Measurements from ENCODE around the gene GTPBP4. TPM values are rescaled to one million over a fixed set of nuclear protein-coding genes. Genes with fewer than 3 reads are reported as not detected.

The GTPBP4 gene
- total RNA-seq, result 40.9 and 46.8 TPM in 2 replicates

DNA sequence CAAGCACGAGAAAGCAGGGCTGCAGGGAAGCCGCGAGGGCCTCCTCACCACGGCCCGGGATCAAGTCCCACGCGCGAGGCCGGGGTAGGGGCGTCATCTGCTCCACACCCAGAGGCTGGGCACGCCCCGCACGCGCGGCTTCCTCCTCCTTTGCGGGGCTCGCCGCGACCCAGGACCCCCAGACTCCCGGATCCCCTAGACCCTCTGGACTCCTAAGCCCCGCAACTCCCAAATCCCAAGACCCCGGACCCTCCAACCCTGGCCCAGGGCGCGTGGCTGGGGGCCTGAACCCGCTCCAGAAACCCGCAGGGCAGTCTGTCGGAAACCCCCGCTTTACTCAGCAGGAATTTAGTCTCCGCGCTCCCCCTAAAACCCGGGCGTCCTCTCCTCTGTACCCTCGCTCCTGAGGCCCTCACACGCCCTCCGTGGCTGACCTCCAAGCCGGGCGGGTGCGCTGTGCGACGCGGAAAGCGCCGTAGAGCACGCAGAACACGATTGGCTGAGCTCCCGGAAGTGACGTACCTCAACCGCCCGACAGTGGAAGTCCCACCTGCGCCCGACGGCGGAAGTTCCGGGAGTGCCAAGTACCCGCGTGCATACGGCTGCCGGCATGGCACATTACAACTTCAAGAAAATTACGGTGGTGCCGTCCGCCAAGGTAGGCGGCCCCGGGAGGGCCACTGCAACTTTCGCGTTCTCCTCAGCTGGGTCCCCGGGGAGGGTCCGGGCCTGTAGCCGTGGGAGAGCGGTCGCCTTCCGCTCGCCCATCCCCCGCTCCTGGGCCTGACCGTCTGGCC, at the start of gene GTPBP4:
GTPBP4 (plus strand) TSS at position 565 of the 797 bp plus-strand sequence; CDS start at position 611, 46 bp downstream.
- peak; percentile 94 for DNase-seq (ENCODE audit: low read depth, low spot score)

DNA sequence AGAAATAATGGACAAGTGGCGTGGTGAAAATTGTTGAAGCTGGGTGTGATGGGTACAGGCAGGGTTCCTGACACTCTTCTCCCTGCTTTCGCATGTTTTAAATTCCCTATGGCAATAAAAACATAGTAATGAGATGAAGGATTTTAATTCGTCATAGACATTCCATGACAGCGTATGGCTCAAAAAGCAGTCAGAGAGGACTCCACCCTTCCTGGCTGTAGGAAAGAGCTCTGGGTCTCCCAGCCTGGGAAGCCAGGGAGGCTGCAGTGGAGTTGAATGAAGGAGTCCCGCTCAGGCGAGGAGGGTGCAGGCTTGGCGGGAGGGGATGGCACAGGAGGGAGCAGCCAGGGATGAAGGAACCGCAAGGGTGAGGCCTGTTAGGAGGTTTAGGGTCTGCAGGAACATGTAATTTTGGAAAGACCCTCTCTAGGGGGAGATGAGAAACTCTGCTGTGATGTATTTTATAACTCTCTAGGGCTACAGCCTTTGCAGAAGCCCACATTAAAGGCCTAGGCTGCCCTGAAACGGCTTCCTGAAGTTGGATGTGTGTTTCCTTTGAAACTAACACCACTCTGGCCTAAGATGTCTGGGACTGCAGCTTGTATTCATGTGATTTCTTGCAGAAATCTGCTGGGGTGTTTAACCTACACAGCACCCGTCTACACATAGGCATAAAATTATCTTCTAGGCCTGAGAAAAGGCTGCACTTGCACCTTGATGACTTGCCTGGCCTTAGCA, 49.1 kb upstream of the GTPBP4 start:
- no peak for DNase-seq (ENCODE audit: low read depth, low spot score)

- DNase-seq (ENCODE audit: low read depth, low spot score), result no peak
These were observed 44.8 kb upstream of the GTPBP4 start for GRCh38 chr10:943334-944033.

DNA sequence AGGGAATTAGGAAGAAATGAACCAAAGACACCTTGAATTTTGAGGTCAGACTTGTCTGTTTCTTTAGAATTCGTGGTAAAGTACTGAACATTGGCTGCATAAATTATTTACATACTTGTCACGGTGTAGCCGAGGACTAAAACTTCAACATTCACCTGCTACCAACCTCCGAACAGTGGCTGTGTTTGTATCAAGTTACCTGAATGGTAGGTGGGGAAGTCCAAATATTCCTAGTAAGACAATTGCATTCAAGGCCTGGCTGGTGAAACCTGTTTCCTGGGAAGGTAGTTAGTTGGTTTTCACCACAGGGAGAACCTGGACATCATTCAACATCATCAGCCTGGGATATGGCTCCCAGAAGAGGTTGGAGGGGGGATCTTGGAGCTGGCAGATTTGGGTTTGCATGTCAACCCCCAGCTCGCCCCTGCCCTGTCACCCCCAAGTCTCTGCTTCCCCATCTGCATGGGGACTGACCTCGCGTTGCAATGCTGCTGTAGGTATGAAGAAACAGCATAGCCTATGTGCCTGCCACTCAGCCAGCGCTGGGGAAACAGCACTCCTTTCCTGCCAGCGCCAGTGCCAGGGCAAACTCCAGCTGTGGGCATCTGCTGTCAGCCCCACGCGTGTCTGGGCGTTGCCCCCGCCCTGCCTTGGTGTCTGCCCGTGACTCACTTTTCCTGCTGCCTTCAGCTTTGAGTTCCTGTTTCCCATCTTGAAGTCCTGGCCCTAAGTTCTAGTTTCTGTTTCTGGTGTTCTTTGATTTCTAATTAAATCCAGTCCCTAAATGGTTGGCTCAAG, 44.0 kb upstream of the GTPBP4 start:
- DNase-seq (ENCODE audit: low read depth, low spot score), result peak; percentile 48

DNA sequence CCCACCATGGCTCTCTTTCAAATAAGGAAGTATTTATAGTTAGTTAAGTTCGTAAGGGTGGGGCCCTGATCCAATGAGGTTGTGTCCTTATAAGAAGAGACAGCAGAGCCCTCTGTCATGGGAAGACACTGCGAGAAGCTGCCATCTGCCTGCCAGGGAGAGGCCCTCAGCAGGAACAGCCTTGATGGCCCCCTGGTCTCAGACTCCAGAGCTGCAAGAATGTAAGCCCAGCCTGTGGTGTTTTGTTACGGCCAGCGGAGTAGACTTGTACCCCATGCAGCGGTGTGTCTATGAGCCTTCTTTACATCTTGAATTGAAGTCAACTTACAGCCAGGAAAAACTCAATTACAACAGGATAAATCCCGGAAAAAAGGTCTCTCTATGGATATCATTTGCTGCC, 42.5 kb upstream of the GTPBP4 start:
- no peak for DNase-seq (ENCODE audit: low read depth, low spot score)

DNA sequence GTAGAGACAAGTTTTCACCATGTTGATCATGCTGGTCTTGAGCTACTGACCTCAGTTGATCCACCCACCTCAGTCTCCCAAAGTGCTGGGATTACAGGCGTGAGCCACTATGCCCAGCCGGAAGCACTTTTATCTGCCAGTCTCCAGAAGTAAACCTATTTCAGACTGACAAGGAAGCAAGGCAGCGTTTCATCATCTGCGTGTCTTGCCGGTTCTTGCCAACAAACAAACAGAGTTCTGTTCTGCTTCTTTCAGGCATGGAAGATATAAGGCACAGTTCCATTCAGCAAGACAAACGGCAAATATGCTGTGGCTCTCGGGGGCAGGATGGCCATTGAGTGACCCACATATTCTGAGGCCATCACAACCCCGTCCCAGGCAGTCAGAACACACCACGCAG, 41.2 kb upstream of the GTPBP4 start:
- no peak for DNase-seq (ENCODE audit: low read depth, low spot score)

DNA sequence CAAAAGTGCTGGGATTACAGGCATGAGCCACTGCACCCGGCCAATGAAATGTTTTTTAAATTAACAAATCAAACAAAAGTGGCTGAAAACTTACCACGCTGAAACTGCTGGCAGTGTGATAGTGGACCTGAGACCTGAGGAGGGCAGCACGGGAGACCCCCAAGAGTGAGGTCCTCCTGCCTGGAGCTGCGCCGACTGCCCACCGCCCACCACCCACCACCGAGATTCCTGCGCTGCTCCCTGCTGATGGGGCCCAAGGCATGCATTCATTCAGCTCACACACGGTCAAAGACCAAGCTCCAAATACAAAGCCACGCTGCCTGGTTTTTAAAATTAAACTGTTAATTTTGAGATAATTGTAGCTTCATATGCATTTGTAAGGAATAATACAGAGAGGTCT, 40.4 kb upstream of the GTPBP4 start:
- DNase-seq (ENCODE audit: low read depth, low spot score), result no peak

DNA sequence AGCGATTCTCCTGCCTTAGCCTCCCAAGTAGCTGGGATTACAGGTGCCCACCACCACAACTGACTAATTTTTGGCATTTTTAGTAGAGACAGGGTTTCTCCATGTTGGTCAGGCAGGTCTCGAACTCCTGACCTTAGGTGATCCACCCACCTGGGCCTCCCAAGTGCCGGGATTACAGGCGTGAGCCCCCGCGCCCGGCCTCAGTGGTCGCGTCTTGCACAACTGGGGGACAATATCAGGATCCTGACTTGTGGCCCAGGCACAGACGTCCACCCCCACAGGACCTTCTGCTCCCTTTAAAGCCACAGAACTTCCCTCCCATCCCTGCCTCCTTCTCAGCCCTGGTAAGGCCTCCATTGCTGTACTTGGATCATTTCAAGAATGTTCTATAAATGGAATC, 39.9 kb upstream of the GTPBP4 start:
- DNase-seq (ENCODE audit: low read depth, low spot score), result no peak

DNA sequence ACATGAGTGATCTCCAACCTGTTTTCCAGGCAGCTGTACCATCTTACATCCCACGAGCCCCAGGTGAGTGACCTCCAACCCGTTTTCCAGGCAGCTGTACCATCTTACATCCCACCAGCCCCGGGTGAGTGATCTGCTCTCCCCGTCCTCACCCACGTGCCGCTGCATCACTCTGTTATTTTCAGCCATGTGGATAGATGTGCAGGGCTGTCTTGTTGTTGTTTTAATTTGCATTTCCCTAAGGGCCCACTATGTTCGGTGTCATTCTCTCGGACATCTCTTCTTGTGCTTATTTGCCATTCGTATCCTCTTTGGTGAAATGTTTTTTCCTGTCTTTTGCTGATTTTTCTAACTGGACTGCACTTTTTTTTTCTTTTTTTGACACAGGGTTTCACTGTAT, 38.8 kb upstream of the GTPBP4 start:
- DNase-seq (ENCODE audit: low read depth, low spot score), result no peak

DNA sequence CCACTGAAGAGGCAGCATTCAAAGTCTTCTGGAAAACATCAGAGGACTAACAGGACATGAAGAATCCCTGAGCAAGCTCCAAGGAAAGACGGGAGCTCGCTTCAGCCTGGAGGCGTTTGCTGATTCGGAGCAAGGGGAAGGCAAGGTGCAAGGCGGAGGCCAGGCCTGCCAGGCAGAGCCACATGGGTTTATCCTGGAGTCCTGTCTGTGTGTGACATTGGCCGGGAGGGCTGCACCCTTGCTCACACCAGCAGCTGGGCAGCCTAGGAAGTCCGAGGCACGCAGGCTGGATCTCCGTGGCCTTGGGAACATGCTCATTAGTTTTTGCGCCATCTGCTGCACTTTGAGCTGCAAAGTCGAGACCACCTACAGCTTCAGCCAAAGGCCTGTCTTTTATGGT, 34.4 kb upstream of the GTPBP4 start:
- DNase-seq (ENCODE audit: low read depth, low spot score), result no peak

- no peak for DNase-seq (ENCODE audit: low read depth, low spot score)
These were observed 33.8 kb upstream of the GTPBP4 start for GRCh38 chr10:954396-954795.

DNA sequence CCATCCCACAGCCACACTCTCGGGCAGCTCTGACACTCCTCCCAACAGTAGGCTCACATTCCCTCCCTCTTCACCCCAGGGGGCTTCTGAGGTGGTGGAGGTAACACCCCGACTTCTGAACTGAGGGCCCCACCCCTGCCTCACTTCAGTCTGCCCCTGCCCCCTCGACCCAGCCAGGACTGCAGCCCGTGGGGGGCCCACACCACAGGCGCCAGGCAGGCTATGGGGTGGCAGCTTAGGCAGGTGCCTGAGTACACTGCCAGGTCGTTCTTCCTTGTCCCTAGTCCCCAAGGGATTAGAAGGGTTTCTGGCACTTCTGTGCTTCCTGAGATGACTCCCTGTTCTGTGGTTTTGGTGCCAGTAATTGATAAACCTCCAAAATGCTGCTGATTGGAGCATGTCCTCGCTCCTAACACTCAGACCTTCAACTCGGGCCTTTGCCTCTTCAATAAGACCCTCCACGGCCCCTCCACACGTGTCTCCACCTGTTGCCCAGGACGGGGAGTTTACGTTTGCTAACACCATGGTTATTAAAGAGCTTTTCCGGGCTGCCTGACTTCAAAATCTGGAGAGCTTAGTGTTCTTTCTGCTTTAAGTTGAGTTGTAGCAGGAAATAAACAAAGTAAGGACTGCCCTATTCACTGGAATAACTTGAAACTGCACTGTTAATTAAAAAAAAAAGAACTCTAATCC, 33.0 kb upstream of the GTPBP4 start:
- DNase-seq (ENCODE audit: low read depth, low spot score), result no peak

- DNase-seq (ENCODE audit: low read depth, low spot score), result no peak
These were observed 32.4 kb upstream of the GTPBP4 start for GRCh38 chr10:955820-956217.

DNA sequence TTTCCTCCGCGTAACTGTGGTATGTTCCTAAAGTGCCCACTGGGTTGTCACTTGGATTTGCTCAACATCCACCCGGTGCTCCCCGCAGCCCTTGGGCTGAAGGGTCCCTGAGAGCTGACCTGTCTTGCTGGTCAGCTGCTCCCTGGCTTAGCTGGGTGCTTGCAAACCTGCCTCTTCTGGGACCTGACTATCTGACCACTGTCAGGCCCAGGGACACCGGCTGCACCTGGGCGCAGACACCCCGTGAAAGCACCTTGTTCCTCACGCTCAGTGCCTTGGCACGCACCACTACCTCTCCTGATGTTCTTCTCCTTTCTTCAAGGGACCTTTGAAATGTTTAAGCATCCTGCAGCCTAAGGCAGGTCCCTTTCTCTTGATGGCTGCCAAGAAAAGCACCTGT, 30.1 kb upstream of the GTPBP4 start:
- DNase-seq (ENCODE audit: low read depth, low spot score), result no peak

DNA sequence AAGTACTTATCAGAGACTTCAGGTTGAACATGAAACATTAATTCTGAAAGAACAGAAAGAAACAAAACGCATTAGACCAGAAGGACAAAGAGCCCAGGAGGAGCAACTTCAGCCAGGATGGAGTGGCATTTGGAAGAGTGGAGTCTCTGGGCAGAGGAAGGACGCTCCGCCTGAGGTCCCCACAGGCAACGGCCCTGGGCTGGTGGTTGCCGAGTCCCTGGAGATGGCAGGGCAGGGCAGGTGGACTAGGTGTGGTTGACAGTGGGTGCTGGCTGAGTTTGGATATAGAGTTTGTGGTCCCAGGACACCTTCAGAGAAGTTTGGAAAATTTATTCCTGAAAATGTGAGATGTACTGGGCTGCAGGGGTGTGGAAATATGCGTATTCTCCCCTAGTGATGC, 29.4 kb upstream of the GTPBP4 start:
- DNase-seq (ENCODE audit: low read depth, low spot score), result no peak

DNA sequence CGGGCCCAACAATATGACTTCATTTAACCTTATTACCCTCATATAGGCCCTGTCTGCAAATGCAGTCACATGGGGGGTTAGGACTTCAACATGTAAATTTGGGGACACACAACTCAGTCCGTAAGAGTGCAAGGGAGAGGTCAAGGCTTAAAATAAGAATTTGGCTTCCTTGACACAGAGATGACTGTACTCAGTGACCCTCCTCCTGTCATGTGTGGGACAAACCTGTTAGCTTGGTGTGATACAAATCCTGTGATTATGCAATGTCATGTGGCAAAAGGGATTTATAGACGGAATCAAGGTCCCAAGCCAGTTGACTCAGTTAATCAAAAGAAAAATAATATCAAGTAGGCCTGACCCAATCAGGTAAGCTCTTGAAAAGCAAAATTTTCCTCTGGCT, 25.9 kb upstream of the GTPBP4 start:
- no peak for DNase-seq (ENCODE audit: low read depth, low spot score)

- no peak for DNase-seq (ENCODE audit: low read depth, low spot score)
These were observed 25.0 kb upstream of the GTPBP4 start for GRCh38 chr10:963186-963585.

GRCh38 chr10:963655-964054, 24.6 kb upstream of the GTPBP4 start:
- no peak for DNase-seq (ENCODE audit: low read depth, low spot score)

- DNase-seq (ENCODE audit: low read depth, low spot score), result no peak
These were observed 23.8 kb upstream of the GTPBP4 start for GRCh38 chr10:964321-964987.

DNA sequence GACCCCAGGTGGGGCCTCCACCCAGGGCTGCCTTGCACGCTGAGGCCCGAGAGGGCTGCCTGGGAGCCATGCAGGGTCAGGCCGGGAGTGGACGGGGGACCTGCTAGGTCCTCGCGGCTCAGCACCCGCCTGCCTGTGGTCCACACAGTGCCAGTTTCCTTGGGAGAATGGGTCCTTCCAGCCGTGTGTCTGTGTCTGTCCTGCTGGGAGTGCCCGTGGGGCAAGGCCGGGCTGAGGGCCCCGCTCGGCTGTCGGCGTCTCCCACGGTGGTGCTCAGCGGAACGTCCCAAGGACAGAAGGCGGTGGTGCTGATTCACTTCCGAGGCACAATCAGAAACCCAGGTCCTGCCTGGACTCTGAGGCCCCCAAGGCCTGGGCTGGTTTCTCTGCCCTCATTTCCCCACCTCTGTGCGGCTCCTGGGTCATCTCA, 23.2 kb upstream of the GTPBP4 start:
- DNase-seq (ENCODE audit: low read depth, low spot score), result no peak
